Activated CD8-positive, alpha-beta memory T cell treated with anti-CD3 and anti-CD28 coated beads for 36 hours (primary cell): ENCODE data around the gene MAP3K19. TPM values are rescaled to one million over a fixed set of nuclear protein-coding genes. Genes with fewer than 3 reads are reported as not detected.
"Not testable (repeated sequence)": the region's sequence is repeated elsewhere in the genome, so short reads cannot be mapped to it uniquely, and the experiment has no call there.

Experiments used
- CTCF ChIA-PET: fragments of 350-600 bp; sonication (Branson Sonifier 250); formaldehyde crosslinking; loops from one replicate; lab custom pipeline; 2021; ENCODE audit warnings: antibody characterized with exemption; lab: Charles Lee
- POLR2A ChIA-PET: fragments of 350-600 bp; sonication (Branson Sonifier 250); formaldehyde crosslinking; loops from one replicate; lab custom pipeline; 2021; ENCODE audit warnings: antibody characterized with exemption; lab: Charles Lee
- total RNA-seq, 2 experiments: library from RNA; stranded (reverse); gene quantifications; one replicate each; pipeline ENCODE4 v1.2.3, GENCODE V29; 2021

MAP3K19 gene
- total RNA-seq, 2 experiments from 2014 or later, result not detected

- ChIA-PET CTCF (interaction anchor here (0.6 to 2.5 kb wide), 15 partner anchors 10 to 794 kb away, joined by 3 to 9 read pairs (median 4); partner anchors contain the start of gene MAP3K19), POLR2A (no interaction called here)
Observed at GRCh38 chr2:135004005-135004746, 43.1 kb downstream of the MAP3K19 start.

- ChIA-PET POLR2A (interaction anchor here (0.6 kb wide), 1 partner anchor 241 kb away, joined by 3 read pairs; no protein-coding TSS in a partner anchor), CTCF (interaction anchor here (1.6 to 2.5 kb wide), 2 partner anchors 740 to 795 kb away, joined by 3 to 8 read pairs; no protein-coding TSS in a partner anchor)
Observed at GRCh38 chr2:135002836-135003235, 44.4 kb downstream of the MAP3K19 start.

DNA sequence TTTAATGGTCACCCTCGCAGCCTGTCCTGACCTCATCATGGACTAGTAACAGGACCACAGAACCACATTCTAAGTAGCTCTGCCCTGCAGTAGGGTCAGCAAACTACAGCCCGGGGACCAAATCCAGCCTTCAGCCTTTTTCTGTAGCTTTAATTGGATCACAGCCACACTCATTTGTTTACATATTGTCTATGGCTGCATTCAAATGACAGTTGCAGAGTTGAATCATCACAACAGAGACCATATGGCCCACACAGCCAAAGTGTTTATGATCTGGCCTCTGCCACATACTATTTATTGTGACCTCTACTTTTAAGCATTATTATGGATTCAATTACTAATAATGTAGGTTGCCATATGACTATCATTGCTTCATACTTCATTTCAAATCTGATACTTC lies 47.7 kb downstream of the MAP3K19 start:
- POLR2A ChIA-PET, result no interaction called here
- CTCF ChIA-PET, result no interaction called here

DNA sequence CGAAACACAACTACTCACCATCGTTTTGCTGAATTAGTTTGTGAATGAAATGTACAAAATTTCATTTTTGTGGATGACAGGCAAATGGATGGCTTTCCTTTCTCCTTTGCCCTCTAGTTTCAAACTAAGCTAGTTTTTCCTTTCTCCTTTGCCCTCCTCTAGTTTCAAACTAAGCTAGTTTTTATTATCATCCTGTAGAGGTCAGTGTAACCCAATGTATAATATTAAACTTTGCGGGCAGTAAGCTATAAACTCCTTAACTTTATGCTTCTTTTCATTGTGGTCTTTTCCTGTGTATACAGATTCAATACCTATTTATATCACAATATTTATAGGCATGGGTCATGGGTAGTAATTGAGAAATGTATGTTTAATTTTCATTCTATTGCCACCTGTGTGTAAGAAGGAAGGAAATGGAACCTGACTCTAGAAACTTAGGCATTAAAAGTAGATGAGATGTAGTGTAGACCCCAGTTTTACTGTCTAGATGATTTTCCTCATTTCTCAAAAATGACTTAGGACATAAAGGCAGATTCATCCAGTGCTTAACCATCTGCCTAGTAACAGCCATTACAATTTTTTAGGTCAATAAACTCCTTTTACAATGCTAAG lies 58.1 kb downstream of the MAP3K19 start:
- ChIA-PET POLR2A (no interaction called here), CTCF (interaction anchor here (0.6 to 2.0 kb wide), 4 partner anchors 13 to 808 kb away, joined by 3 to 6 read pairs (median 4); no protein-coding TSS in a partner anchor)

GRCh38 chr2:134985061-134985460 lies 62.2 kb downstream of the MAP3K19 start:
- ChIA-PET CTCF (no interaction called here), POLR2A (no interaction called here)

- CTCF ChIA-PET, result interaction anchor here (0.7 kb wide), 1 partner anchor 21 kb away, joined by 3 read pairs; no protein-coding TSS in a partner anchor
- POLR2A ChIA-PET, result no interaction called here
Observed at GRCh38 chr2:134982603-134983002, 64.6 kb downstream of the MAP3K19 start.

DNA sequence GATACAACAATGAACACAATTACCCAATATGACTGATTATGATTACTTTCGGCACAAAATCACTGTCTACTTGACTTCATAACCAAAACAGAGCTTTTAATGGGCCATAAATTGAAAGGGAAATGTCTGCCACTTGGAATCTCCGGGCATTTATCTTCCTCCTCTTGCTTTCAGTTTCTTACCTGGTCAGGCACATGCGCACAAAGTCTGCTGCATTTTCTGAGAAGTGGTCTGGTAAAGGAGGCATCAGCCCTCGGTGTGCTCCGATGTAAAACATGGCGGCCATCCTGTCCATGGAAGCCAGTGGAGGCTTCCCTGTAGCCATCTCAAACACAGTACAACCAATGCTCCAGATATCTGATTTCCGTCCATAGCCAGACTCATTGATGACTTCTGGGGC lies 66.6 kb downstream of the MAP3K19 start:
- POLR2A ChIA-PET, result no interaction called here
- CTCF ChIA-PET, result no interaction called here

GRCh38 chr2:134979221-134979620 lies 68.0 kb downstream of the MAP3K19 start:
- ChIA-PET POLR2A (no interaction called here), CTCF (no interaction called here)

GRCh38 chr2:134977104-134977503 lies 70.1 kb downstream of the MAP3K19 start:
- POLR2A ChIA-PET, result not testable (repeated sequence)
- CTCF ChIA-PET, result interaction anchor here (0.7 kb wide), 2 partner anchors 538 to 763 kb away, joined by 3 to 5 read pairs; no protein-coding TSS in a partner anchor

DNA sequence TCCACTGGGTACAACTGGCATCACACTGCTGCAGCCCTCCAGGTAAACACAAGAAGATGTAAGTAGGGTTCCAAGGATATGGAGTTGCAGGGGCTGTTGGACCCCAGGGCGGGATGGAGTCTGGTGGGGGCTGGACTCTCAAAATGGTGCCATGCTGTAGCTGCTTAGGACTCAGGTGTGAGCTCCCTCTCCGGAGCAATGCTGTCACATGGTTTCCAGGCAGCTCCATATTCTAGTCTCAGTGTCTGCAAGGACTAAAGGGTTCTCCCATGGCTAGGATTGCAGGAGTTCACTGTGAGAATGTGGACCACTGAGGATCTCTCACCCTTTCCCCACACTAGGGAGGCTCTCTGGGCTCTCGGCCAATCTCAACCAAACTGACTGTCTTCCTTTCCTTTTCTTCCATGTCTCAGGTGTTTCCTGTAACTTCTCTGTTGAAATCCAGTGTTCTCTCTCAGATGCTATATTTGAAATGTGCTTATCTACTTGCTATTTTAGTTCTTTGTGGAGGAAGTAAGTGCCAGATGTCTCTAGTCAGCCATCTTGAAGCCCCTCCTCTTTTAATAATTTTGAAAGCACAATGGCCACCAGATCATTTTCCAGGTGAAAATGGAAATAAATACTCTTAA lies 71.1 kb downstream of the MAP3K19 start:
- POLR2A ChIA-PET, result no interaction called here
- CTCF ChIA-PET, result interaction anchor here (0.9 kb wide), 1 partner anchor 13 kb away, joined by 3 read pairs; no protein-coding TSS in a partner anchor

GRCh38 chr2:134975281-134976009 lies 71.8 kb downstream of the MAP3K19 start:
- ChIA-PET POLR2A (no interaction called here), CTCF (interaction anchor here (0.9 kb wide), 1 partner anchor 13 kb away, joined by 3 read pairs; no protein-coding TSS in a partner anchor)

DNA sequence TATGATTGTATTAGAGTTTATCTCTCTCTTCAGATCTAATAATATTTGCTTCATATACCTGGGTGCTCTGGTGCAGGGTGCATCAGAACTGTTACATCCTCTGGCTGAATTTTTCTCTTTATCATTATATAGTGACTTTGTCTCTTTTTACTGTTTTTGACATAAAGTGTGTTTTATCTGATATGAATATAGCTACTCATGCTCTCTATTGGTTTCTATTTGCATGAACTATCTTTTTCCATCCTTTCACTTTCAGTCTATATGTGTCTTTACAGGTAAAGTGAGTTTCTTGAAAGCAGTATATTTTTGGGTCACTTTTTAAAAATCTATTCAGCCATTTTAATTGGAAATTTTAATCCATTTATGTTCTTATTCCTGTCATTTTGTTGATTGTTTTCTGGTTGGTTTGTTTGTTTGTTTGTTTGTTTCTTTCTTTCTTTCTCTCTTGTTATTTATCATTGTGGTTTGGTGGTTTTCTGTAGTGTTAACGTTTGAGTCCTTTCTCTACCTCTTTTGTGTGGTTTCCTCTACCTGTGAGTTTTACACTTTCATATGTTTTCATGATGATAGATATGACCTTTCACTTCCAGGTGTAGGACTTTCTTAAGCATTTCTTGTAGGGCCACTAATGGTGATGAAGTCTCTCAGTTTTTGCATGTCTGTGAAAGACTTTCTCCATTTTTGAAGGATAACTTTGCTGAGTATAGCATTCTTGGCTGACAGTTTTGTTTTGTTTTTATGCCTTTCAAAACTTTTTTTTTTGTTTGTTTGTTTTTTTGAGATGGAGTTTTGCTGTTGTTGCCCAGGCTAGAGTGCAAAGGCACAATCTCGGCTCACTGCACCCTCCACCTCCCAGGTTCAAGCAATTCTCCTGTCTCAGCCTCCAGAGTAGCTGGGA lies 73.8 kb downstream of the MAP3K19 start:
- ChIA-PET CTCF (no interaction called here), POLR2A (no interaction called here)

DNA sequence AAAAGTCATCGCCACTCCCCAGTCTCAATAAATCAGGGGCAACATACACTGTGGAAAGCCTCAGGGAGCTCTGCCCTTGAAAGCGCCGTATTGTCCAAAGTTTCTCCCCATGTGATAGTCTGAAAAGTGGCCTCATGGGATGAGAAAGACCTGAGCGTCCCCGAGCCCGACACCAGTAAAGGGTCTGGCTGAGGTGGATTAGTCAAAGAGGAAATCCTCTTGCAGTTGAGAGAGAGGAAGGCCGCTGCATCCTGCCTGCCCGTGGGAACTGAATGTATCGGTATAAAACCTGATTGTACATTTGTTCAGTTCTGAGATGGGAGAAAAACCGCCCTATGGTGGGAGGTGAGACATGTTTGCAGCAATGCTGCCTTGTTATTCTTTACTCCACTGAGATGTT lies 80.1 kb downstream of the MAP3K19 start:
- CTCF ChIA-PET, POLR2A ChIA-PET: not testable (repeated sequence)

- CTCF ChIA-PET, result no interaction called here
- POLR2A ChIA-PET, result no interaction called here
Observed at GRCh38 chr2:134957477-134957876, 89.8 kb downstream of the MAP3K19 start.

DNA sequence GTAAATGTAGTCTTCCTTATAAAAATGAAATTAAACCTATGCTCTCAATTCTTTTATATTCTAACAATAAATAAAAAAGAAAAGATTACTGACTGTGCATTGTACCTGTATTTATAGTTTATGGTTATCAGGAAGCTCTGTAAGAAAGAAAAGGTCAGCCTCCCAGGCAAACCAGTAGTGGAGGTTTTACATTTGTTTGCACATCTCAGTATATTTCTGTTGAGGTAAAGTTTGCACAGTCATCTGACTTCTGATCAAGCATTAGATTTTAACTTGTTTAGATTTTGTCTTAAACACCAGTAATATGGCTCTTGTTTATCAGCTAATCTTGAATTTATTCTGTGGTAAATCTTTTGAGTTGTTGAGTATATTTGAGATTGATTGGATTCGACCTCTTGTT lies 91.5 kb downstream of the MAP3K19 start:
- ChIA-PET CTCF (no interaction called here), POLR2A (no interaction called here)

DNA sequence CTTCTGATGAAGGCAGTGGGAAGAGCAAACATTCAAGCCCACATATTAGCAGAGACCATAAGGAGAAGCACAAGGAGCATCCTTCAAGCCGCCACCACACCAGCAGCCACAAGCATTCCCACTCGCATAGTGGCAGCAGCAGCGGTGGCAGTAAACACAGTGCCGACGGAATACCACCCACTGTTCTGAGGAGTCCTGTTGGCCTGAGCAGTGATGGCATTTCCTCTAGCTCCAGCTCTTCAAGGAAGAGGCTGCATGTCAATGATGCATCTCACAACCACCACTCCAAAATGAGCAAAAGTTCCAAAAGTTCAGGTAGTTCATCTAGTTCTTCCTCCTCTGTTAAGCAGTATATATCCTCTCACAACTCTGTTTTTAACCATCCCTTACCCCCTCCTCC lies 93.2 kb downstream of the MAP3K19 start:
- POLR2A ChIA-PET, result no interaction called here
- CTCF ChIA-PET, result no interaction called here

- POLR2A ChIA-PET, result no interaction called here
- CTCF ChIA-PET, result no interaction called here
Observed at GRCh38 chr2:134952608-134953007, 94.6 kb downstream of the MAP3K19 start.

- ChIA-PET CTCF (interaction anchor here (1.3 kb wide), 1 partner anchor 23 kb away, joined by 3 read pairs; no protein-coding TSS in a partner anchor), POLR2A (no interaction called here)
Observed at GRCh38 chr2:134950886-134951285, 96.4 kb downstream of the MAP3K19 start.
